Heart left ventricle (tissue), 16 donors: Measurements from ENCODE around the gene CXCL17. TPM values are rescaled to one million over a fixed set of nuclear protein-coding genes. Genes with fewer than 3 reads are reported as not detected.

Experiments used
- ATAC-seq, 4 donors: fragments of 200-7000 bp; cut with Tn5 transposase; one replicate each; pipeline ENCODE4 v1.9.1; 2020 to 2022; ENCODE audit warnings: moderate library complexity in 4 of 4, mild to moderate bottlenecking in 3 of 4, moderate number of reproducible peaks in 1 of 4
- DNase-seq, 5 donors: peaks; one replicate each; pipeline ENCODE4 v3.0.0-alpha.2; 2020
- H3K27ac ChIP-seq, 12 donors: fragments of 200-600 bp; sonication (generic) in 4 of 12; one replicate each; pipeline versions ENCODE4 v1.5.0 to v1.8.0; 2016 to 2022; ENCODE audit warnings: mild to moderate bottlenecking in 2 of 12
- H3K27me3 ChIP-seq, 9 donors: fragments of 200-600 bp; sonication (generic) in 2 of 9; one replicate each; pipeline versions ENCODE4 v1.5.1 to v1.8.0; 2016 to 2022; ENCODE audit warnings: mild to moderate bottlenecking in 3 of 9
- H3K36me3 ChIP-seq, 9 donors: fragments of 200-600 bp; sonication (generic) in 2 of 9; one replicate each; pipeline versions ENCODE4 v1.5.0 to v1.8.0; 2018 to 2022; ENCODE audit warnings: mild to moderate bottlenecking in 2 of 9
- H3K4me1 ChIP-seq, 12 donors: fragments of 200-600 bp; sonication (generic) in 4 of 12; one replicate each; pipeline versions ENCODE4 v1.5.0 to v1.8.0; 2016 to 2022; ENCODE audit warnings: mild to moderate bottlenecking in 3 of 12
- H3K4me3 ChIP-seq, 12 donors: fragments of 200-600 bp; sonication (generic) in 4 of 12; one replicate each; pipeline versions ENCODE4 v1.5.0 to v1.8.0; 2017 to 2022; ENCODE audit warnings: mild to moderate bottlenecking in 9 of 12, moderate library complexity in 4 of 12
- H3K9me3 ChIP-seq, 12 donors: fragments of 200-600 bp; sonication (generic) in 4 of 12; one replicate each; pipeline versions ENCODE4 v1.5.0 to v1.8.0; 2016 to 2022; ENCODE audit warnings: mild to moderate bottlenecking in 1 of 12
- CTCF ChIP-seq, 12 donors: fragments of 200-600 bp; sonication (generic) in 4 of 12; IDR thresholded peaks; one replicate each; pipeline versions ENCODE4 v1.5.0 to v1.8.0; 2018 to 2022; ENCODE audit warnings: antibody characterized with exemption in 12 of 12, mild to moderate bottlenecking in 5 of 12
- POLR2A ChIP-seq, 2 donors: fragments of 450-650 bp; IDR thresholded peaks; one replicate each; pipeline ENCODE4 v1.6.1; 2017; ENCODE audit warnings: antibody characterized with exemption in 2 of 2, mild to moderate bottlenecking in 2 of 2, moderate library complexity in 2 of 2
- WGBS, 4 donors: extraction: QIAGEN DNeasy Blood & Tissue Kit in 2 of 4; methylation state at CpG; one replicate each; pipeline versions ENCODE4 v1.1.5 to v1.1.7; 2013 to 2018; 5-methylcytosine and 5-hydroxymethylcytosine counted together
- intact Hi-C, 10 donors: fragments of 100-400 bp; cut with DNase I; formaldehyde crosslinking; loops; one replicate each; pipeline versions ENCODE4 v1.11.1 to v1.14.2; 2022
- polyA plus RNA-seq, 2 donors: library from polyadenylated mRNA; stranded (reverse); fragments of 200-250 nt; gene quantifications; one replicate each; pipeline ENCODE4 v1.2.3, GENCODE V29; 2013
- total RNA-seq, 9 donors: library from RNA; depleted of rRNA in 2 of 9; stranded (reverse); fragments of >200 nt in 2 of 9; fragmentation: NEBNext Ultra II Directional in 3 of 9; extraction: Animal tissue kit (Norgen Biotek cat#: 25700) in 3 of 9; gene quantifications; one replicate each; pipeline versions ENCODE4 v1.1.0 to v1.2.4, GENCODE V29; 2016 to 2023
- donor health status: ischemic (EF 13 %, LVEDD 7.1; RV severe dilation, severe dysfunction).
- donor health status: healthy with polysubstance abuse.
- donor health status: DM: no; HTN: yes; CAD: no.
- donor health status: DM: no; HTN: no; CAD: no.
- donor health status: ischemic (EF 25% LVEDD 6.9; RV normal size, moderate dysfunction).
- donor health status: ischemic (EF 25% LVEDD 5.7; RV mildly dilated, moderate dysfunction).
- donor health status: healthy.
- donor health status: DM: yes; HTN: yes; CAD: no.
- donor health status: ischemic (EF 35%, LVEDD 5.7; RV mildly dilated, moderate dysfunction).
- donor health status: nonischemic (EF 11% LVEDD 7.7; RV severe dilation, severe dysfunction).
- donor health status: DM: yes; HTN: yes; CAD: no.
- donor health status: PGD.
- donor health status: ischemic (EF 29% LVEDD 5.4; RV normal size, mild dysfunction).
- donor health status: nonischemic (EF 23%, LVEDD 6.1; RV moderate dilation, normal function).

CXCL17 gene
- total and polyA plus RNA-seq, 11 donors = not detected

GRCh38 chr19:42423462-42424344 lies 19.0 kb downstream of the CXCL17 start:
- intact Hi-C loops = loop anchor here in 3 of 10 donors (5.0 to 10.0 kb wide), 2 partner anchors 179 to 181 kb away; partner anchors contain the start of gene GSK3A (in 3 of the 3)
- 2 to 7% (median 4%) methylated on average over 48 to 65 of the region's 65 CpGs for WGBS, 4 donors
- no peak for TF ChIP-seq CTCF (IDR thresholded peaks at IDR 0.05)
- peak; percentile 9 to 69 for TF ChIP-seq POLR2A (IDR thresholded peaks at IDR 0.05)
- H3K9me3 ChIP-seq = no peaks in the 10 kb centered on the region
- peaks cover 0 to 10% (median 0%) of the 10 kb centered on the region in 9 donors for H3K27me3 ChIP-seq
- H3K4me3 ChIP-seq = peak overlapping the region; percentile 43 to 93 (median 76)
- peak overlapping the region; percentile 73 to 97 (median 85) for H3K27ac ChIP-seq
- H3K4me1 ChIP-seq = peaks cover 0 to 69% (median 41%) of the 10 kb centered on the region in 12 donors
- H3K36me3 ChIP-seq = no peaks in the 10 kb centered on the region
- DNase-seq (peak; percentile 89 to 95 (median 92)), ATAC-seq (peak; percentile 86 to 92 (median 89))

DNA sequence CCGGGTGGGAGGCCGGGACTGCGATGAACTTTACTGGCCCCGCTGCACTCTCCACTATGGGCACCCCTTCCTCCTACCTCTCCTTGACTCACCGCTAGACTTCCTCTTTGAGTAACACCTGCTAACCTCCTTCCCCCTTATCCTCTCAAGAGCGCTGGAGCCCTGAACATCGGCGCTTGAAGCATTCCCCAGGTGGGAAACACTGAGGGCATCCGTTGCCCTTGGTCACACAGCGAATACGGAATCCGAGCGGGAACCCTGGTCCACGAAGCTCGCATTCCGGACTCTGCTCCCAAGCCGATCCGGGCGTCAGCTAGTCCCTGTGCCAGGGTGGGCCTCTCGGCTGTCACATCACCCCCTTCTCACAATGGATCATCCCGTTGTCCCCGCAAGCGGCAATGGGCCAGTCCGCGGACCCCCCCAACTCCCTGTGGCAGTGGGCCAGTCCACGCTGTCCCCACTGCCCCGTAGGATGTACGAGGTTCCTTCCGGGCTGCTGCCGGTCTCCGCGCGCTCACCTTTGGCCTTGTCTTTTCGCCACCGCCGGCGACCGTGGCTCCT lies 19.8 kb downstream of the CXCL17 start:
- TF ChIP-seq CTCF (IDR thresholded peaks at IDR 0.05) (no peak), POLR2A (IDR thresholded peaks at IDR 0.05) (no peak)
- DNase-seq (peak in 2 of 5 donors; percentile 49 to 62), ATAC-seq (peak; percentile 4 to 44 (median 30))
- Histone ChIP-seq H3K9me3 (no peaks in the 10 kb centered on the region), H3K27ac (peak overlapping the region; percentile 73 to 97 (median 85)), H3K4me1 (peaks cover 0 to 70% (median 43%) of the 10 kb centered on the region in 12 donors), H3K4me3 (peak overlapping the region; percentile 43 to 93 (median 76)), H3K27me3 (peaks cover 0 to 10% (median 0%) of the 10 kb centered on the region in 9 donors), H3K36me3 (peaks cover 0 to 3% (median 0%) of the 10 kb centered on the region in 9 donors)
- intact Hi-C loops = loop anchor here in 3 of 10 donors (5.0 to 10.0 kb wide), 2 partner anchors 178 to 181 kb away; partner anchors contain the start of gene GSK3A (in 3 of the 3)
- WGBS, 4 donors = 1 to 2% (median 1%) methylated on average over 28 to 38 of the region's 38 CpGs

DNA sequence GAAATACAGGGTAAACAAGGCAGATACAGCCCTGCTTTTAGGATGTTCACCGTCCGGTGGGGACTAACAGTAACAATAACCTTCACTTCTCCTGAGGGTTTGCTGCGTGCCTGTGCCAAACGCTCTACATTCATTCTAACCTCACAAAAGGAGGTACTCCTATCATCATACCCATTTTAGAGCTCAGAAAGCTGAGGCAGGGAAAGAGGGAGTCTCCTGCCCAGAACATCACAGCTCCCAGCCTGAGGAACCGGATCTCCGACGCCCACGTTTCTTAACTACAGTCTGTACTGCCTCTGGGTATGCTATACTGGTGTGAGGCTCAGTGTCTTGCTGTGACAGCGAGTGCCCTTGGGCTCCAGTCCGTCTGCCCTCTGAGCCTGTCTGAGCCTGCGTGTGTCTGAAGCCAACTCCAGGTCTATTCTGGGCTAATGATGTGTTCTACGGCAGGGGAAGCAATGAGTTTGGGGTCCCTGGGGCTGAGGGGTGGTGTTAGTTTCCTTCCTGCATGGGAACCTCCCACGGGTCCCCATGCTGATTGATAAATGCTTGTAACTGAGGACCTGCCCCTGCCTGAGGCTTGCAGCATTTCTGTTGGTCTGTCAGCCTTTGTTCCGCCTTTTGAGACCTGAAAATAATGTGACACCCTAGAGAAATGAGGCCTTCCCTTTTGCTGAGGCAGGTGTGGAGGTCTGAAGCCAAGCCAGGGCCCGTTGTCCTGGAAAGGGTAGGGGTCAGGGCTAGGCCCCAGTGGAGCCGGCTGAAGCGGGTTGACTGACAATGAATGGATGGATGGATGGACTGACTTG lies 20.4 kb downstream of the CXCL17 start:
- DNase-seq (peak; percentile 52 to 79 (median 64)), ATAC-seq (peak; percentile 58 to 67 (median 64))
- TF ChIP-seq CTCF (IDR thresholded peaks at IDR 0.05) (no peak), POLR2A (IDR thresholded peaks at IDR 0.05) (no peak)
- H3K4me3 ChIP-seq = peak overlapping the region; percentile 43 to 93 (median 76)
- 23 to 36% (median 32%) methylated on average over 14 to 17 of the region's 17 CpGs for WGBS, 4 donors
- intact Hi-C loops = loop anchor here in 3 of 10 donors (5.0 to 10.0 kb wide), 2 partner anchors 177 to 180 kb away; partner anchors contain the start of gene GSK3A (in 3 of the 3)
- peaks cover 0 to 5% (median 0%) of the 10 kb centered on the region in 9 donors for H3K36me3 ChIP-seq
- no peaks in the 10 kb centered on the region for H3K9me3 ChIP-seq
- H3K27me3 ChIP-seq = peaks cover 0 to 10% (median 0%) of the 10 kb centered on the region in 9 donors
- H3K27ac ChIP-seq = peak overlapping the region; percentile 73 to 97 (median 85)
- H3K4me1 ChIP-seq = peaks cover 0 to 69% (median 43%) of the 10 kb centered on the region in 12 donors
